Neuronal stem cell (in vitro differentiated cells): Measurements from ENCODE around the gene UGT2B7.
A peak's percentile ranks its signal among the peaks of the same experiment; 100 is the strongest.
"Not testable (repeated sequence)": the region's sequence is repeated elsewhere in the genome, so short reads cannot be mapped to it uniquely, and the experiment has no call there.

Source experiments
- DNase-seq: peaks from one replicate; pipeline ENCODE4 v3.0.0-alpha.2; 2013; ENCODE audit warnings: low spot score
- H2AFZ ChIP-seq: one replicate; pipeline ENCODE4 v1.6.1; 2013; ENCODE audit warnings: mild to moderate bottlenecking, low read length, inconsistent platforms
- H2AK5ac ChIP-seq: 2 replicates; pipeline ENCODE4 v1.6.1; 2013; ENCODE audit warnings: low read depth, mild to moderate bottlenecking, inconsistent platforms, low read length, moderate library complexity, mixed read lengths
- H2BK120ac ChIP-seq: 2 replicates; pipeline ENCODE4 v1.6.1; 2013; ENCODE audit warnings: low read depth, mild to moderate bottlenecking, inconsistent platforms, low read length, moderate library complexity, mixed read lengths
- H2BK12ac ChIP-seq: one replicate; pipeline ENCODE4 v1.6.1; 2013; ENCODE audit warnings: low read length, inconsistent platforms
- H2BK15ac ChIP-seq: 2 replicates; pipeline ENCODE4 v1.6.1; 2013; ENCODE audit warnings: mild to moderate bottlenecking, low read length, inconsistent platforms, mixed read lengths
- H2BK5ac ChIP-seq: one replicate; pipeline ENCODE4 v1.6.1; 2013; ENCODE audit warnings: inconsistent platforms, mild to moderate bottlenecking, low read length, moderate library complexity
- H3K14ac ChIP-seq: one replicate; pipeline ENCODE4 v1.6.1; 2013; ENCODE audit warnings: low read length, inconsistent platforms
- H3K18ac ChIP-seq: 2 replicates; pipeline ENCODE4 v1.6.1; 2013; ENCODE audit warnings: low read length, inconsistent platforms
- H3K23ac ChIP-seq: 2 replicates; pipeline ENCODE4 v1.6.1; 2013; ENCODE audit warnings: low read depth, mild to moderate bottlenecking, mixed read lengths, low read length, inconsistent platforms; ENCODE audit not compliant: poor library complexity
- H3K27ac ChIP-seq: replicated peaks from 3 replicates; pipeline ENCODE4 v1.5.1; 2013; ENCODE audit warnings: low read length, inconsistent platforms
- H3K27me3 ChIP-seq, 3 experiments: 2 replicates each; pipeline ENCODE4 v1.6.1; 2013; ENCODE audit warnings: low read length in 3 of 3, mild to moderate bottlenecking in 2 of 3, inconsistent platforms in 1 of 3, low read depth in 1 of 3, mixed read lengths in 1 of 3, moderate library complexity in 1 of 3; ENCODE audit not compliant: control insufficient read depth in 3 of 3, insufficient read depth in 3 of 3
- H3K36me3 ChIP-seq, 2 donors: replicated peaks in 1 of 2; 2 replicates each; pipeline ENCODE4 v1.6.1; 2013; ENCODE audit warnings: low read length in 2 of 2; ENCODE audit not compliant: control insufficient read depth in 2 of 2, insufficient read depth in 2 of 2
- H3K4ac ChIP-seq: 2 replicates; pipeline ENCODE4 v1.6.1; 2013; ENCODE audit warnings: inconsistent platforms, mild to moderate bottlenecking, low read length, moderate library complexity
- H3K4me1 ChIP-seq, 2 donors: 1 replicate in 1 of 2; 2 replicates in 1 of 2; pipeline ENCODE4 v1.6.1; 2013; ENCODE audit warnings: low read length in 2 of 2, low read depth in 1 of 2; ENCODE audit not compliant: control insufficient read depth in 2 of 2, insufficient read depth in 1 of 2
- H3K4me2 ChIP-seq: one replicate; pipeline ENCODE4 v1.6.1; 2013; ENCODE audit warnings: mild to moderate bottlenecking, low read length, inconsistent platforms; ENCODE audit not compliant: insufficient read depth, poor library complexity, severe bottlenecking
- H3K4me3 ChIP-seq, 2 donors: 2 replicates each; pipeline ENCODE4 v1.5.1; 2013; ENCODE audit warnings: low read length in 2 of 2, mild to moderate bottlenecking in 2 of 2, inconsistent platforms in 1 of 2, moderate library complexity in 1 of 2
- H3K79me1 ChIP-seq: one replicate; pipeline ENCODE4 v1.6.1; 2013; ENCODE audit warnings: low read depth, mild to moderate bottlenecking, inconsistent platforms, low read length, moderate library complexity
- H3K9ac ChIP-seq: one replicate; pipeline ENCODE4 v1.6.1; 2013; ENCODE audit warnings: mild to moderate bottlenecking, low read depth, low read length, inconsistent platforms; ENCODE audit not compliant: poor library complexity
- H3K9me3 ChIP-seq, 2 donors: replicated peaks in 1 of 2; 2 replicates each; pipeline versions ENCODE3 to v1.6.1; 2013; ENCODE audit warnings: low read length in 2 of 2, mild to moderate bottlenecking in 2 of 2, inconsistent platforms in 1 of 2, low read depth in 1 of 2, mixed read lengths in 1 of 2, moderate library complexity in 1 of 2; ENCODE audit not compliant: control insufficient read depth in 2 of 2, insufficient read depth in 1 of 2
- H4K8ac ChIP-seq: one replicate; pipeline ENCODE4 v1.6.1; 2013; ENCODE audit warnings: low read depth, mild to moderate bottlenecking, inconsistent platforms, low read length, moderate library complexity
- H4K91ac ChIP-seq: one replicate; pipeline ENCODE4 v1.6.1; 2013; ENCODE audit warnings: low read length, low read depth, mild to moderate bottlenecking, inconsistent platforms; ENCODE audit not compliant: poor library complexity
- WGBS, 2 donors: extraction: QIAGEN DNeasy Blood & Tissue Kit; methylation state at CpG; one replicate each; pipeline ENCODE4 v1.1.7; 2013; ENCODE audit warnings: missing lambda C conversion rate in 2 of 2, mixed read lengths in 1 of 2; ENCODE audit not compliant: insufficient read length in 2 of 2, insufficient replicate concordance in 1 of 2; ENCODE audit errors: extremely low coverage in 2 of 2; 5-methylcytosine and 5-hydroxymethylcytosine counted together

Gene UGT2B7

DNA sequence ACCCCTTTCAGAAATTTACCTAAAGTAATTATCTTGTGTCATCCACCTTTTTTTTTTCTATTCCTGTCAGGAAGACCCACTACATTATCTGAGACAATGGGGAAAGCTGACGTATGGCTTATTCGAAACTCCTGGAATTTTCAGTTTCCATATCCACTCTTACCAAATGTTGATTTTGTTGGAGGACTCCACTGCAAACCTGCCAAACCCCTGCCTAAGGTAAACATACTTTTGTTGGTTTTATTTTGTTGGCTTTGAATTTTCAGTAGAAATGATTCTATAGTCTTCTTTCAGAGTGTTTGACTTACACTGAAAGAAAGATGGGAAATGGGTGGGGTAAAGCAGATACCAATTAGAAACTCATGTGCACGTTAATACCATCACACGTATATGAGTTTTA lies 2.2 kb downstream of the UGT2B7 start:
- WGBS, 2 donors, result no CpG with 5 or more reads among the region's 4 CpGs
- Histone ChIP-seq H3K27ac (no peak overlapping the region), H3K79me1 (no peaks in the 10 kb centered on the region), H4K91ac (no peak overlapping the region), H3K18ac (no peak overlapping the region), H3K4ac (no peak overlapping the region), H3K23ac (no peak overlapping the region), H3K4me1 (peaks cover 0 to 2% of the 10 kb centered on the region in 2 donors), H2BK5ac (no peak overlapping the region), H3K14ac (no peak overlapping the region), H2BK12ac (no peak overlapping the region), H2AFZ (no peak overlapping the region), H2BK15ac (no peak overlapping the region), H2AK5ac (no peak overlapping the region), H3K9me3 (no peaks in the 10 kb centered on the region), H3K9ac (no peak overlapping the region), H3K36me3 (no peaks in the 10 kb centered on the region), H3K4me3 (no peak overlapping the region), H3K27me3 (no peaks in the 10 kb centered on the region), H2BK120ac (no peak overlapping the region), H3K4me2 (no peak overlapping the region), H4K8ac (no peak overlapping the region)
- DNase-seq, result no peak

DNA sequence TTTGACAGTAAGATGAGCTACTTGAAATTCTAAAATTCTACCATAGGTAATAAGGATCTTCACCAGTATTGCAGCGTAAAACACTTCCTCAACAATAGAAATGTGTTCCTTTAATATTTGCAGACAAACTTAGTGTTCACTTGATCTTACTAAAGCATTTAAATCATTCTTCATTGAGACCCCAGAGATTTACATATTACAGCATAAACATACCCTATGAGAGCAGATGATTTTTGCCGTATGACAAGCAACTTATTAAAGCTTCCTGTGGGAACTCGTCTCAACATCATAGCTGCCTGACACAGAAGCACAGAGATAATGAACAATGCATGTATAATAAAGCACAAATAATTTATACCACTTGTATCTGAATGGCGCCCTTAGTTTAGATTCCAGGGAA lies 3.6 kb downstream of the UGT2B7 start:
- WGBS, 2 donors, result no CpG with 5 or more reads among the region's 4 CpGs
- H3K9me3 ChIP-seq, result no peaks in the 10 kb centered on the region
- no peak overlapping the region for H2AFZ ChIP-seq
- H2BK12ac ChIP-seq, result no peak overlapping the region
- no peak overlapping the region for H3K4me2 ChIP-seq
- H3K79me1 ChIP-seq, result no peaks in the 10 kb centered on the region
- H3K14ac ChIP-seq, result no peak overlapping the region
- H2BK120ac ChIP-seq, result no peak overlapping the region
- no peak overlapping the region for H2BK15ac ChIP-seq
- no peak overlapping the region for H3K9ac ChIP-seq
- no peak for DNase-seq
- no peak overlapping the region for H3K18ac ChIP-seq
- peaks cover 0 to 2% of the 10 kb centered on the region in 2 donors for H3K4me1 ChIP-seq
- H2AK5ac ChIP-seq, result no peak overlapping the region
- H3K36me3 ChIP-seq, result no peaks in the 10 kb centered on the region
- H4K91ac ChIP-seq, result no peak overlapping the region
- H3K4ac ChIP-seq, result no peak overlapping the region
- H4K8ac ChIP-seq, result no peak overlapping the region
- H3K27ac ChIP-seq, result no peak overlapping the region
- H2BK5ac ChIP-seq, result no peak overlapping the region
- no peak overlapping the region for H3K4me3 ChIP-seq
- H3K23ac ChIP-seq, result no peak overlapping the region
- no peaks in the 10 kb centered on the region for H3K27me3 ChIP-seq

DNA sequence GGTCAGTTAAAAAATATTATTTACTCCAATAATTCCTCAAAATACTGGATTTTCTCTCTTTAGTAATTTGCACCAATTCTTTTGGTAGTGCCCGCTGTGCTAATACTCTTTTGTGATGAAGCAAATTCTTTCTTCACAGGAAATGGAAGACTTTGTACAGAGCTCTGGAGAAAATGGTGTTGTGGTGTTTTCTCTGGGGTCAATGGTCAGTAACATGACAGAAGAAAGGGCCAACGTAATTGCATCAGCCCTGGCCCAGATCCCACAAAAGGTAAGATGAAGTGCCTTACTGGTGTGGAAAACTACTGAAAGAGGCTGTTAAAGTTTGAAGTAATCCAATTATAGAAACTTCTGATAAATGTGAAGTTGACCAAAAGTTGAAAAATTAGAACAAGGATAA lies 6.4 kb downstream of the UGT2B7 start:
- no CpG with 5 or more reads among the region's 2 CpGs for WGBS, 2 donors
- not testable (repeated sequence) for H2BK15ac ChIP-seq, H3K27me3 ChIP-seq, H2BK120ac ChIP-seq, H3K9me3 ChIP-seq, H3K9ac ChIP-seq, H3K18ac ChIP-seq, H3K4ac ChIP-seq, H3K23ac ChIP-seq, H3K79me1 ChIP-seq, H3K4me2 ChIP-seq, H2BK5ac ChIP-seq, H3K27ac ChIP-seq, H2BK12ac ChIP-seq, H3K14ac ChIP-seq, H3K4me3 ChIP-seq, H2AK5ac ChIP-seq, H4K91ac ChIP-seq, DNase-seq, H3K36me3 ChIP-seq, H3K4me1 ChIP-seq, H4K8ac ChIP-seq
- peak overlapping the region; percentile 77 for H2AFZ ChIP-seq

DNA sequence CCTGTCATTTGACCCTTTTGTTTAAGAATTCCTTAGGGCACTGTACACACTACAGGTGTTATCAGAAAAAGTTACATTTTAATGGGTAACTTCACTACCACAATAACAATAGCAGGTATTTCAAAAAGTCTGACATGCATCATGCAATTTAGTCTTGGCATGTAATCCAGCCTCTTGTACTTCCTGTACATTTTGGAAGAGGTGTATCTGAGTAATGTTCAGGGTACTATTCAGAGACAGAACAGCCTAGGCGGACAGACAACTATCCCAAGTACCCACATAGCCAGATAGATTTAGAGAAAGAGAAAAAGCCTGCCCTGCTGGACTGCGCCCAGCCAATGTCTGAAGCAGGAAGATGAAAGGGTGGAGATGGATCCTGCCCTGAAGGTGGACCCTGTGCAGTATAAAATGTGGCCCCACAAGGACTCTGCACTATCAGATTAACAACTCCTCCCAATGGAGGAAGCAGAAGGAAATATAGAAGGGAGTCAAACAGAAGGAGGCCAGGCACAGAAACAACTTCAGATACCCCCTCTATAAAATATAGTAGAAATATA lies 8.5 kb downstream of the UGT2B7 start:
- H2AFZ ChIP-seq, result peak overlapping the region; percentile 56
- H3K18ac ChIP-seq, result no peak overlapping the region
- H3K4ac ChIP-seq, result no peak overlapping the region
- H2BK120ac ChIP-seq, result no peak overlapping the region
- H3K27me3 ChIP-seq, result no peaks in the 10 kb centered on the region
- no peak overlapping the region for H3K9ac ChIP-seq
- no peak overlapping the region for H4K91ac ChIP-seq
- no peaks in the 10 kb centered on the region for H3K36me3 ChIP-seq
- no peaks in the 10 kb centered on the region for H3K9me3 ChIP-seq
- H4K8ac ChIP-seq, result no peak overlapping the region
- no peak overlapping the region for H2BK5ac ChIP-seq
- no peak for DNase-seq
- H3K14ac ChIP-seq, result no peak overlapping the region
- H3K79me1 ChIP-seq, result no peaks in the 10 kb centered on the region
- no CpG with 5 or more reads among the region's 2 CpGs for WGBS, 2 donors
- no peak overlapping the region for H2BK15ac ChIP-seq
- peaks cover 0 to 2% of the 10 kb centered on the region in 2 donors for H3K4me1 ChIP-seq
- no peak overlapping the region for H3K4me2 ChIP-seq
- no peak overlapping the region for H3K27ac ChIP-seq
- no peak overlapping the region for H2AK5ac ChIP-seq
- no peak overlapping the region for H3K23ac ChIP-seq
- no peak overlapping the region for H3K4me3 ChIP-seq
- no peak overlapping the region for H2BK12ac ChIP-seq
